WI38 (cell line): ENCODE data around the gene TCL1A.
"Not testable (repeated sequence)": the region's sequence is repeated elsewhere in the genome, so short reads cannot be mapped to it uniquely, and the experiment has no call there.

Source experiments
- H3K4me3 ChIP-seq: 2 replicates; pipeline ENCODE4 v1.5.1; 2011; ENCODE audit warnings: low read depth, mild to moderate bottlenecking, control low read depth, low read length
- TF ChIP-seq, protein P1 (sequence below): IDR thresholded peaks from 2 replicates; pipeline ENCODE4 v1.5.1; 2012; ENCODE audit warnings: low read depth, mild to moderate bottlenecking, control low read depth, low read length

The TCL1A gene

DNA sequence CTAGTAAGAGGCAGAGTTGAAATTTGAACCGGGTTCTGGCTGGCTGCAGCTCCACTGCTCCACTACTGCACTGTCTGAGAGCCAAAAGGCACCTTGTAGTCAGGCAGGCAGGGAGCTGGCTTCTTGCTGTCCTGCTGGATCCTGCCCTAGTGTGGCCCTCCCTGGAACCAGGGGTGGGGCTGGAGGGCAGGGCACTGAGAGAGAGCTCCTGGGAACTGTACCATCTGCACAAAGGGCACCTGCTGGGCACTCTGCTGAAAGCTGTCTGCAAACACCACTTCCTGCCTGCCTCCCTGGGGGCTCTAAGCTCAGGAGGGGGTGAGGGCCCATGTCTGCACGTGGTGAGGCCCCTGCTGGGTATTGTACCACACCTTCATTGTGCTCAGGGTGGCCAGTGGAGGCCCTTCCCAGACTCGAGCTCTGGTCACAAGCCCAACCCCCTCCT is 46.7 kb downstream of the TCL1A start:
- no peak overlapping the region for H3K4me3 ChIP-seq
- TF ChIP-seq, protein P1, sequence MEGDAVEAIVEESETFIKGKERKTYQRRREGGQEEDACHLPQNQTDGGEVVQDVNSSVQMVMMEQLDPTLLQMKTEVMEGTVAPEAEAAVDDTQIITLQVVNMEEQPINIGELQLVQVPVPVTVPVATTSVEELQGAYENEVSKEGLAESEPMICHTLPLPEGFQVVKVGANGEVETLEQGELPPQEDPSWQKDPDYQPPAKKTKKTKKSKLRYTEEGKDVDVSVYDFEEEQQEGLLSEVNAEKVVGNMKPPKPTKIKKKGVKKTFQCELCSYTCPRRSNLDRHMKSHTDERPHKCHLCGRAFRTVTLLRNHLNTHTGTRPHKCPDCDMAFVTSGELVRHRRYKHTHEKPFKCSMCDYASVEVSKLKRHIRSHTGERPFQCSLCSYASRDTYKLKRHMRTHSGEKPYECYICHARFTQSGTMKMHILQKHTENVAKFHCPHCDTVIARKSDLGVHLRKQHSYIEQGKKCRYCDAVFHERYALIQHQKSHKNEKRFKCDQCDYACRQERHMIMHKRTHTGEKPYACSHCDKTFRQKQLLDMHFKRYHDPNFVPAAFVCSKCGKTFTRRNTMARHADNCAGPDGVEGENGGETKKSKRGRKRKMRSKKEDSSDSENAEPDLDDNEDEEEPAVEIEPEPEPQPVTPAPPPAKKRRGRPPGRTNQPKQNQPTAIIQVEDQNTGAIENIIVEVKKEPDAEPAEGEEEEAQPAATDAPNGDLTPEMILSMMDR: no peak

DNA sequence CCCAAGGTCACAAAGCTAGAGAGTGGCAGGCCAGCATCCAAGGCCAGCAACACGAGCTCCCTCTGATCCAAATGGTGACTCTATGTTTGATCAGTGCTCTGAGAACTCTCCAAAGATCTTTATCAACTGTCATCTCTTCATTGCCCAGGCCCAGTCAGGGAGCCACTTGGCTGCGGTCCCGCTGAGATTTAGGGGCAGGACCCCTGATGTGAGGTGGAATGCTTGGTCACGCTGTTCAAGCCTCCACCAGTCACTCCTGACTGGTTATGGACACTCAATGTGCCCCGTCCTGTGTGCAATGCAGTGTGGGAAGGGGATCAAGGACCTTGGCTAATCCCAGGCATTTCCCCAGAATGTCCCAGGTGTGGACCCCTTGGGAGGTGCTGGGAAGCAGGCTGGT is 47.5 kb downstream of the TCL1A start:
- TF ChIP-seq, protein P1: no peak
- H3K4me3 ChIP-seq: no peak overlapping the region

DNA sequence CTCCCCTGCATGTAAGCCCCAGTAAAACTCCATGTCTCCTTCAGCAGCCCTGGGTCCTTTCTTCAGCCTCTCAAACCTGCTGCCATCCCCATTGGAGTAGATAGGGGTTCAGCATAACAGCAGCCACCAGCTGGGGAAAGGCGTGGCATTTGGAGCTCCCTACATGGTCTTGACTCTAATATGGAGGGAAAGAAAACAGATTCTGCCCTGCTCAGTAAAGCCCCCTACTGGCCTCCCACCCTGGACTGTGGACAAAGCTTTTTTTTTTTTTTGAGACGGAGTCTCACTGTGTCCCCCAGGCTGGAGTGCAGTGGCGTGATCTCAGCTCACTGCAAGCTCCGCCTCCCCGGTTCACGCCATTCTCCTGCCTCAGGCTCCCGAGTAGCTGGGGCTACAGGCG is 48.4 kb downstream of the TCL1A start:
- H3K4me3 ChIP-seq: not testable (repeated sequence)

DNA sequence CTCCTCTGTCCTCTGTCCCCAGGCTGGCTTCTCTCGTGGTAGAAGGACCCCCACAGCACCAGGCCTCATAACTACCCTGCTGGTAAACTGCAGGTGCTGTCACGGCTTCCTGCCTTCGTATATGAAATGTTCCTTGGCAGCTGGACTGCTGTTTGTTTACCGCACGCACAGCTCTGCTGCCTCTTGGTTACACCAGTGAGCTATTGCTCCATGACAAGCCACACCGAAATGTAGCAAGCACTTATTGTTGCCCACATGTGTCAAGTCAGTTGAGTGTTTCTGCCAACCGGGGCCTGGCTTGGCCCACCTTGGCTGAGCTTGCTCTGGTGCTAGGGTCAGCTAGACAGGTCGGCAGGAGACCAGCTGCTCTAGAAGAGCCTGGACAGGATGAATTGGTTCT is 49.4 kb downstream of the TCL1A start:
- TF ChIP-seq, protein P1: no peak
- H3K4me3 ChIP-seq: no peak overlapping the region

DNA sequence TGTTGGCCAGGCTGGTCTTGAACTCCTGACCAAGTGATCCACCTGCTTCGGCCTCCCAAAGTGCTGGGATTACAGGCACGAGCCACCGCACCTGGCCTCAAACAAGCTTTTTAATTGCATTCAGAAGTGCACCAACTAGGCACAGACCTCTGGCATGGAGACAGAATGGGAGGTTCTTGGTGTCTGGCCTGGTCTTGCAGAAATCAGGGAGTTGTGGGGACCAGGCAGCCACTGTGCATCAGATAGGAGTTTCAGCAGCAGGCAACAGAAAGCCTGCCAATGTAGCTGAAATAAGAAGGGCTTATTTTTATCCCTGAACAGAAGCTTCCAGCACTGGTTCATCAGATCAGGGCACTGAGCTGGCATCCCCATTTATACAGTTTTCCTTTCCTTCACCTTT is 49.9 kb downstream of the TCL1A start:
- H3K4me3 ChIP-seq: no peak overlapping the region
- TF ChIP-seq, protein P1: no peak

DNA sequence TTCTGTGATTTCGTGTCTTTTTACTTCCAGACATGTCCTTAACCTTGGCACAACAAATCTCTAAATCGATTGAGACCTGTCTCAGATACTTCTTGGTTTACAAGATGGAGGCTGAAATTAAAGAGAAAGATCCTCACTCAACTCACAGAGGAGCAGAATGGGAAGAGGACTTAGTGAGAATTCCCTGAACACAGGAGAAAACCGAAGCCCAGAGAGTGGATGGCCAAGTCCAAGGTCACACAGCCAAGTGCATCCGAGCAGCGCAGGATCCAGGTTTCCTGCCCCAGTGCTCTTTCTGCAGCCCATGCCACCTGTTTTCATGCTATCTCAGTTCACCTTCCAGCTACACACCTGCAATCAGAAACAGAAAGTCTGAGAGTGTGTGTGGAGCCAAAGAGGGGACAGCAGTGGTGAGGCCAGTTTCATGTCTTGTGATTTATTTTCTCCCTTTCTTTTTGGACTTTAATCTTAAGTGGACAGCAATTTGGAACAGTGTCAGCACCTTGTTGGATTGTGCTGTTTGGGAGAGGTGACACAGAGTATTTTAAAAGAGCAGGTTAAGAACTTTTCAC is 50.6 kb downstream of the TCL1A start:
- TF ChIP-seq, protein P1: no peak
- H3K4me3 ChIP-seq: no peak overlapping the region

DNA sequence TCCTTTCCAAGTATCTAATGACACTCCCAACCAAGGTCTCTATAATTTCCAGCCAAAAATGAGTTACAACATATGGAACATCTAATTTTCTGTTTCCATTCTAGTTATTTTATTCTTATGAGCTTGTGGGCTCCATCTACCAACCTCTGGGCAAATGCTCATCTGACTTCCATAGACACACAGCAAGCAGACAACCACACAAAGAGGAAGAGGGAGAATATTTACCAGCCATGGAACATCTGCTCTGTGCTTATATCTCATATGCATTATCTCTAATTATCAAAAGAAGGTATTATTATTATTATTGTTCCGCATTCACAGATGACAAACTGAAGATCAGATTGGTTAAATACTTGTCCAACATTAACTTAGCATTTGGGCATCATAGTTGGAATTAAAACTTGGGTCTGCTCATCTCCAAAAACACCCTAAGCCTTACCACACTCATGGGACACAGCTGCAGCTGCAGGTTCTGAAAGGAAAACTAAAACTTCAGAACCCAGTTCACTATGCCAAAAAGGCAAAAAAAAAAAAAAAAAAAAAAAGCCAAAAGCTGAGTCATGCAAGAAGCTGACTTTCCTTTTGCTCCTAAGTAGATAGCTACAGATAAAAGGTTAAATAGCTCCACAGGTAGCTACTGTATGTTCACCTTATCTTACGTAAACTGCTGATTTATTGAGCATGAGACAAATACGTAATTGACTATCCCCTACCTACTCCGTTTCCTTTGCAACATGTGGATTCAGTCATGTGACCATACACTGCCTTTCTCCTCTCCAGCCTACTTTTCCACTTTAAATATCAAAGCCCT is 51.3 kb downstream of the TCL1A start:
- TF ChIP-seq, protein P1: no peak
- no peak overlapping the region for H3K4me3 ChIP-seq
